SK-N-SH treated with all-trans-retinoic acid at 6 μM for 48 hours (cell line): ENCODE measurements around the gene MZT1.

Source experiments
- ATAC-seq: fragments of 200-7000 bp; cut with Tn5 transposase; 3 replicates; pipeline ENCODE4 v1.9.1; 2020; ENCODE audit warnings: mild to moderate bottlenecking, moderate library complexity
- CREB5 ChIP-seq: fragments of 250-450 bp; sonication (Bioruptor Pico); IDR thresholded peaks from 2 replicates; pipeline ENCODE4 v1.5.1; 2020; ENCODE audit warnings: low read depth, mild to moderate bottlenecking, moderate library complexity
- CSRNP3 ChIP-seq: fragments of 250-450 bp; sonication (Bioruptor Pico); IDR thresholded peaks from 2 replicates; pipeline ENCODE4 v1.5.1; 2021; ENCODE audit warnings: mild to moderate bottlenecking, moderate library complexity
- ESRRG ChIP-seq: fragments of 250-450 bp; sonication (Bioruptor Pico); IDR thresholded peaks from 2 replicates; pipeline ENCODE4 v1.6.1; 2021; ENCODE audit warnings: mild to moderate bottlenecking
- GLIS3 ChIP-seq: fragments of 250-450 bp; sonication (Bioruptor Pico); IDR thresholded peaks from 2 replicates; pipeline ENCODE4 v1.5.0; 2020; ENCODE audit warnings: mild to moderate bottlenecking, moderate library complexity
- PATZ1 ChIP-seq: fragments of 250-450 bp; sonication (Bioruptor Pico); IDR thresholded peaks from 2 replicates; pipeline ENCODE4 v1.8.0; 2020; ENCODE audit warnings: mild to moderate bottlenecking, moderate library complexity, borderline replicate concordance
- POU6F1 ChIP-seq: fragments of 250-450 bp; sonication (Bioruptor Pico); IDR thresholded peaks from 2 replicates; pipeline ENCODE4 v1.8.0; 2021; ENCODE audit warnings: low read depth, mild to moderate bottlenecking, moderate library complexity, borderline replicate concordance
- RARB ChIP-seq: fragments of 250-450 bp; sonication (Bioruptor Pico); IDR thresholded peaks from 2 replicates; pipeline ENCODE4 v1.8.0; 2021; ENCODE audit warnings: mild to moderate bottlenecking, moderate library complexity
- TCF4 ChIP-seq: fragments of 250-450 bp; sonication (Bioruptor Pico); IDR thresholded peaks from 2 replicates; pipeline ENCODE4 v1.8.0; 2021; ENCODE audit warnings: mild to moderate bottlenecking, moderate library complexity, borderline replicate concordance
- TOX ChIP-seq: fragments of 250-450 bp; sonication (Bioruptor Pico); IDR thresholded peaks from 2 replicates; pipeline ENCODE4 v1.8.0; 2021; ENCODE audit warnings: mild to moderate bottlenecking, moderate library complexity, borderline replicate concordance
- TSHZ2 ChIP-seq: fragments of 250-450 bp; sonication (Bioruptor Pico); IDR thresholded peaks from 2 replicates; pipeline ENCODE4 v1.5.0; 2020; ENCODE audit warnings: mild to moderate bottlenecking, moderate library complexity
- ZC3H10 ChIP-seq: fragments of 250-450 bp; sonication (Bioruptor Pico); IDR thresholded peaks from 2 replicates; pipeline ENCODE4 v1.5.1; 2021; ENCODE audit warnings: mild to moderate bottlenecking, moderate library complexity
- ZFP3 ChIP-seq: fragments of 250-450 bp; sonication (Bioruptor Pico); IDR thresholded peaks from 2 replicates; pipeline ENCODE4 v1.5.0; 2020; ENCODE audit warnings: mild to moderate bottlenecking, moderate library complexity
- ZFP30 ChIP-seq: fragments of 450-650 bp; formaldehyde crosslinking; IDR thresholded peaks from 2 replicates; pipeline ENCODE4 v1.5.0; 2022; ENCODE audit warnings: mild to moderate bottlenecking, moderate library complexity
- ZNF565 ChIP-seq: fragments of 450-650 bp; formaldehyde crosslinking; conservative IDR thresholded peaks from 2 replicates; pipeline ENCODE4 v1.5.0; 2020; ENCODE audit warnings: low read depth, mild to moderate bottlenecking, moderate library complexity
- ZNF70 ChIP-seq: fragments of 450-650 bp; formaldehyde crosslinking; IDR thresholded peaks from 2 replicates; pipeline ENCODE4 v1.5.0; 2020; ENCODE audit warnings: mild to moderate bottlenecking, moderate library complexity
- ZNF8 ChIP-seq: fragments of 450-650 bp; formaldehyde crosslinking; IDR thresholded peaks from 2 replicates; pipeline ENCODE4 v1.5.0; 2020; ENCODE audit warnings: mild to moderate bottlenecking, moderate library complexity

Gene MZT1

GRCh38 chr13:72760189-72760588 lies 32.8 kb upstream of the MZT1 start:
- TF ChIP-seq ESRRG (CRISPR knock-in tag) = no peak
- TF ChIP-seq CREB5 (CRISPR knock-in tag) = no peak
- ATAC-seq = no peak

- ATAC-seq = no peak
- no peak for TF ChIP-seq TSHZ2 (CRISPR knock-in tag)
- TF ChIP-seq ZNF565 (CRISPR knock-in tag) = no peak
- no peak for TF ChIP-seq ZNF8 (CRISPR knock-in tag)
- no peak for TF ChIP-seq ZFP3 (CRISPR knock-in tag)
- no peak for TF ChIP-seq PATZ1
- no peak for TF ChIP-seq TCF4
- no peak for TF ChIP-seq ESRRG (CRISPR knock-in tag)
- no peak for TF ChIP-seq CREB5 (CRISPR knock-in tag)
Measured at GRCh38 chr13:72757792-72758535, 30.5 kb upstream of the MZT1 start.

- no peak for ATAC-seq
- TF ChIP-seq ZNF8 (CRISPR knock-in tag) (no peak), RARB (CRISPR knock-in tag) (no peak), CSRNP3 (CRISPR knock-in tag) (no peak), POU6F1 (CRISPR knock-in tag) (no peak), TCF4 (no peak), ESRRG (CRISPR knock-in tag) (no peak), TOX (CRISPR knock-in tag) (no peak), TSHZ2 (CRISPR knock-in tag) (no peak), GLIS3 (CRISPR knock-in tag) (no peak), ZNF70 (CRISPR knock-in tag) (no peak), ZFP30 (no peak), ZC3H10 (CRISPR knock-in tag) (no peak)
Measured at GRCh38 chr13:72754111-72754510, 26.7 kb upstream of the MZT1 start.
